NCI-H146 treated with DMSO at 0.1 percent for 48 hours (cell line): Measurements from ENCODE around the gene EFL1.
"Not testable (repeated sequence)": the region's sequence is repeated elsewhere in the genome, so short reads cannot be mapped to it uniquely, and the experiment has no call there.

Source experiments
- DNase-seq: peaks from one replicate; lab custom pipeline; 2025; ENCODE audit not compliant: unreplicated experiment; lab: John Stamatoyannopoulos, UW

Gene EFL1

GRCh38 chr15:82281276-82281675, 18.7 kb upstream of the EFL1 start:
- DNase-seq: not testable (repeated sequence)

GRCh38 chr15:82275410-82275809, 12.9 kb upstream of the EFL1 start:
- DNase-seq: no peak

- DNase-seq: no peak
These were observed 9.6 kb upstream of the EFL1 start for GRCh38 chr15:82272154-82272553.

- DNase-seq: not testable (repeated sequence)
These were observed 5.9 kb upstream of the EFL1 start for GRCh38 chr15:82268454-82268853.

GRCh38 chr15:82267137-82267536, 4.6 kb upstream of the EFL1 start:
- DNase-seq: not testable (repeated sequence)

- peak; percentile 80 for DNase-seq
These were observed 816 bp upstream of the EFL1 start for GRCh38 chr15:82263350-82263749.

GRCh38 chr15:82261566-82262421, 740 bp downstream of the EFL1 start:
- DNase-seq: not testable (repeated sequence)

- DNase-seq: not testable (repeated sequence)
These were observed 14.3 kb downstream of the EFL1 start for GRCh38 chr15:82248261-82248660.

GRCh38 chr15:82245956-82246355, 16.6 kb downstream of the EFL1 start:
- not testable (repeated sequence) for DNase-seq

- not testable (repeated sequence) for DNase-seq
These were observed 18.9 kb downstream of the EFL1 start for GRCh38 chr15:82243644-82244043.

GRCh38 chr15:82241836-82242499, 20.6 kb downstream of the EFL1 start:
- not testable (repeated sequence) for DNase-seq

GRCh38 chr15:82239685-82240391, 22.7 kb downstream of the EFL1 start:
- DNase-seq: no peak

- DNase-seq: not testable (repeated sequence)
These were observed 24.5 kb downstream of the EFL1 start for GRCh38 chr15:82237944-82238534.

GRCh38 chr15:82231842-82232241, 30.7 kb downstream of the EFL1 start:
- DNase-seq: peak; percentile 7

GRCh38 chr15:82231233-82231632, 31.3 kb downstream of the EFL1 start:
- DNase-seq: no peak

GRCh38 chr15:82228750-82229149, 33.8 kb downstream of the EFL1 start:
- no peak for DNase-seq

GRCh38 chr15:82221535-82221934, 41.0 kb downstream of the EFL1 start:
- DNase-seq: not testable (repeated sequence)

GRCh38 chr15:82216092-82216491, 46.4 kb downstream of the EFL1 start:
- not testable (repeated sequence) for DNase-seq

GRCh38 chr15:82212201-82212600, 50.3 kb downstream of the EFL1 start:
- not testable (repeated sequence) for DNase-seq

GRCh38 chr15:82210066-82210597, 52.4 kb downstream of the EFL1 start:
- not testable (repeated sequence) for DNase-seq

- not testable (repeated sequence) for DNase-seq
These were observed 58.0 kb downstream of the EFL1 start for GRCh38 chr15:82204575-82204974.
